HepG2 (cell line): Measurements from ENCODE around the gene OSER1. TPM values are rescaled to one million over a fixed set of nuclear protein-coding genes. Genes with fewer than 3 reads are reported as not detected.

Source experiments
- ATF7-NPFF ChIP-seq: sonication (generic); formaldehyde crosslinking; IDR thresholded peaks from 2 replicates; pipeline ENCODE4 v1.8.1; 2023; ENCODE audit warnings: mild to moderate bottlenecking, low read depth, missing genetic modification reagents, moderate library complexity
- E2F1 ChIP-seq: sonication (generic); formaldehyde crosslinking; IDR thresholded peaks from 2 replicates; pipeline ENCODE4 v1.5.0; 2020; ENCODE audit warnings: missing genetic modification reagents
- HIVEP1 ChIP-seq: sonication (generic); formaldehyde crosslinking; IDR thresholded peaks from 2 replicates; pipeline ENCODE4 v1.4.0; 2020; ENCODE audit warnings: mild to moderate bottlenecking, missing genetic modification reagents
- HOXA3 ChIP-seq: sonication (generic); formaldehyde crosslinking; IDR thresholded peaks from 2 replicates; pipeline ENCODE4 v1.5.0; 2020; ENCODE audit warnings: missing genetic modification reagents
- JDP2 ChIP-seq: sonication (generic); formaldehyde crosslinking; IDR thresholded peaks from 2 replicates; pipeline ENCODE4 v1.8.1; 2022; ENCODE audit warnings: missing genetic modification reagents, borderline replicate concordance
- MED1 ChIP-seq: sonication (generic); formaldehyde crosslinking; IDR thresholded peaks from 2 replicates; pipeline ENCODE4 v1.4.0; 2020; ENCODE audit warnings: missing genetic modification reagents
- NCOA2 ChIP-seq: sonication (generic); formaldehyde crosslinking; IDR thresholded peaks from 2 replicates; pipeline ENCODE4 v1.8.0; 2022; ENCODE audit warnings: inconsistent platforms
- NONO ChIP-seq, 2 experiments: fragments of 450-650 bp in 1 of 2; sonication (generic) in 1 of 2; formaldehyde crosslinking in 1 of 2; IDR thresholded peaks in 1 of 2; conservative IDR thresholded peaks in 1 of 2; 2 replicates each; pipeline versions ENCODE4 v1.6.1 to v1.8.0; 2017 to 2022; ENCODE audit warnings: mild to moderate bottlenecking in 1 of 2, missing genetic modification reagents in 1 of 2, moderate library complexity in 1 of 2
- SP4 ChIP-seq: sonication (generic); formaldehyde crosslinking; IDR thresholded peaks from 2 replicates; pipeline ENCODE4 v1.8.1; 2023; ENCODE audit warnings: mild to moderate bottlenecking, missing genetic modification reagents
- SPEN ChIP-seq: sonication (generic); formaldehyde crosslinking; IDR thresholded peaks from 2 replicates; pipeline ENCODE4 v1.5.1; 2020; ENCODE audit warnings: low read depth, mild to moderate bottlenecking, missing genetic modification reagents
- TOPORS ChIP-seq: sonication (generic); formaldehyde crosslinking; IDR thresholded peaks from 2 replicates; pipeline ENCODE4 v1.8.0; 2023; ENCODE audit warnings: mild to moderate bottlenecking, missing genetic modification reagents
- ZHX1 ChIP-seq: sonication (generic); formaldehyde crosslinking; IDR thresholded peaks from 2 replicates; pipeline ENCODE4 v1.8.1; 2022; ENCODE audit warnings: low read depth, mild to moderate bottlenecking, missing genetic modification reagents
- ZNF101 ChIP-seq: sonication (generic); formaldehyde crosslinking; IDR thresholded peaks from 2 replicates; pipeline ENCODE4 v1.4.0; 2020; ENCODE audit warnings: mild to moderate bottlenecking, low read depth, missing genetic modification reagents, borderline replicate concordance
- ZNF34 ChIP-seq: sonication (generic); formaldehyde crosslinking; IDR thresholded peaks from 2 replicates; pipeline ENCODE4 v1.4.0; 2020; ENCODE audit warnings: mild to moderate bottlenecking, missing genetic modification reagents, borderline replicate concordance
- ZNF446 ChIP-seq: sonication (generic); formaldehyde crosslinking; IDR thresholded peaks from 2 replicates; pipeline ENCODE4 v1.5.0; 2020; ENCODE audit warnings: mild to moderate bottlenecking, missing genetic modification reagents
- ZNF576 ChIP-seq: sonication (generic); formaldehyde crosslinking; IDR thresholded peaks from 2 replicates; pipeline ENCODE4 v1.4.0; 2020; ENCODE audit warnings: mild to moderate bottlenecking, missing genetic modification reagents
- ZSCAN22 ChIP-seq: sonication (generic); formaldehyde crosslinking; IDR thresholded peaks from 2 replicates; pipeline ENCODE4 v1.4.0; 2020; ENCODE audit warnings: mild to moderate bottlenecking, missing genetic modification reagents
- polyA plus RNA-seq, 8 experiments: library from polyadenylated mRNA; depleted of rRNA in 3 of 8; stranded (reverse) in 7 of 8; unstranded in 1 of 8; fragments of >200 nt; fragmentation: Illumina TruSeq in 4 of 8; extraction: Trizol in 4 of 8; gene quantifications; 2 replicates each; pipeline versions ENCODE4 v1.2.1 to v1.2.3, GENCODE V29; 2011 to 2016; ENCODE audit warnings: low read depth in 4 of 8, missing spikeins in 1 of 8, mixed read lengths in 1 of 8; ENCODE audit not compliant: insufficient read depth in 1 of 8
- total RNA-seq, 5 experiments: library from RNA; depleted of rRNA; stranded (reverse); fragments of >200 nt; fragmentation: Illumina TruSeq; extraction: Trizol; gene quantifications; 2 replicates each; pipeline ENCODE4 v1.2.3, GENCODE V29; 2016; ENCODE audit warnings: low read depth in 1 of 5
- TF ChIP-seq, protein P1 (sequence below): sonication (generic); formaldehyde crosslinking; IDR thresholded peaks from 2 replicates; pipeline ENCODE4 v1.9.0; 2021; ENCODE audit warnings: missing genetic modification reagents, borderline replicate concordance
- TF ChIP-seq, protein P2 (sequence below): IDR thresholded peaks from 2 replicates; pipeline ENCODE4 v1.4.0; 2020; ENCODE audit warnings: mild to moderate bottlenecking, missing genetic modification reagents

OSER1 gene
- total and polyA plus RNA-seq, 2 of the 13 experiments (the other 11 are each of a cell fraction or from before 2014, with no cell fraction given), result 71.2 to 71.5 TPM

DNA sequence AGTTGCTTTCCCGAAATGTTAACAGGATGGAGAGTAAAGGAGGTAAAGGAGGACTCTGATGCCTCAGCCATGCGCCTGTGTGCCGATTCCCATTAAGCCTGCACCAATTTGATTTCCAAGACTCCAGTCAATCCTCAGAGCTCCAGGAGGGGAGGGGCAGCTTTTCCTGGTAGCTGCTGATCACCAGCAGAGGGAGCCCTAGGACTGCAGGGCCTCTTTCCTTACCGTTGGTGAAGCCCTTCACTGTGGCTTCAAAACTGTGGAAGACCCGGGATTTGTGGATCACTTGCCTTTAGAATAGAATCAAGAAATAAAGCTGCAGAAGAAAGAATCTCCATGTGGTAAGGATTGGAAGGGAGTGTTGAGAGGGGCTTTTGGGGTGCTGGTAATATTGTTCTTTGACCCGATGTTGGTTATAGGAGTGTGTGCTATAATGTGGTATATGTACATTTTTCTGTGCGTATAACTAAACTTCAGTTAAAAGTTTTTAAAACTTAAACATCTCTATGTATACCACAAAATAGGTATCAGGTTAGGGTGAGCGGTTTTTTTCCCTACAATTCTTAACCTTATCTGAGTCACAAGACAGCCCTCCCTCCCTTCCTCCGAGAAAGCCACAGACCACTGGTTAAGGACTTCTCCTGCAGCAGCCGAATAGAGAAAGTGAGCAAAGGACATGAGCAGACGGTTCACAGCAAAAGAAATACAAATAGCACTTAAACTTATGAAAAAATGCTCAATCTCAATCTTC is 6.9 kb upstream of the OSER1 start (continued):
- TF ChIP-seq MED1 (CRISPR knock-in tag) (0 out of 2 replicates have a peak, but pooled peaks have one; percentile 31), ZNF576 (CRISPR knock-in tag) (no peak), ZNF101 (CRISPR knock-in tag) (no peak), ZSCAN22 (no peak), NCOA2 (CRISPR knock-in tag) (no peak), SP4 (CRISPR knock-in tag) (0 out of 2 replicates have a peak, but pooled peaks have one; percentile 16), E2F1 (CRISPR knock-in tag) (no peak), ZNF446 (CRISPR knock-in tag) (no peak), TOPORS (CRISPR knock-in tag) (peak; percentile 63; the same call in 1 of the 2 replicates), ATF7-NPFF (no peak), SPEN (CRISPR knock-in tag) (peak; percentile 75; the same call in 1 of the 2 replicates), JDP2 (no peak), ZNF34 (CRISPR knock-in tag) (no peak), ZHX1 (no peak), HIVEP1 (no peak), NONO (IDR thresholded peaks at IDR 0.05) (no peak), NONO (CRISPR knock-in tag; conservative IDR thresholded peaks at IDR 0.05) (0 out of 2 replicates have a peak, but pooled peaks have one; percentile 33), HOXA3 (no peak; the same call in 1 of the 2 replicates)
- TF ChIP-seq, protein P1, sequence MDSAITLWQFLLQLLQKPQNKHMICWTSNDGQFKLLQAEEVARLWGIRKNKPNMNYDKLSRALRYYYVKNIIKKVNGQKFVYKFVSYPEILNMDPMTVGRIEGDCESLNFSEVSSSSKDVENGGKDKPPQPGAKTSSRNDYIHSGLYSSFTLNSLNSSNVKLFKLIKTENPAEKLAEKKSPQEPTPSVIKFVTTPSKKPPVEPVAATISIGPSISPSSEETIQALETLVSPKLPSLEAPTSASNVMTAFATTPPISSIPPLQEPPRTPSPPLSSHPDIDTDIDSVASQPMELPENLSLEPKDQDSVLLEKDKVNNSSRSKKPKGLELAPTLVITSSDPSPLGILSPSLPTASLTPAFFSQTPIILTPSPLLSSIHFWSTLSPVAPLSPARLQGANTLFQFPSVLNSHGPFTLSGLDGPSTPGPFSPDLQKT, result no peak
- TF ChIP-seq, protein P2, sequence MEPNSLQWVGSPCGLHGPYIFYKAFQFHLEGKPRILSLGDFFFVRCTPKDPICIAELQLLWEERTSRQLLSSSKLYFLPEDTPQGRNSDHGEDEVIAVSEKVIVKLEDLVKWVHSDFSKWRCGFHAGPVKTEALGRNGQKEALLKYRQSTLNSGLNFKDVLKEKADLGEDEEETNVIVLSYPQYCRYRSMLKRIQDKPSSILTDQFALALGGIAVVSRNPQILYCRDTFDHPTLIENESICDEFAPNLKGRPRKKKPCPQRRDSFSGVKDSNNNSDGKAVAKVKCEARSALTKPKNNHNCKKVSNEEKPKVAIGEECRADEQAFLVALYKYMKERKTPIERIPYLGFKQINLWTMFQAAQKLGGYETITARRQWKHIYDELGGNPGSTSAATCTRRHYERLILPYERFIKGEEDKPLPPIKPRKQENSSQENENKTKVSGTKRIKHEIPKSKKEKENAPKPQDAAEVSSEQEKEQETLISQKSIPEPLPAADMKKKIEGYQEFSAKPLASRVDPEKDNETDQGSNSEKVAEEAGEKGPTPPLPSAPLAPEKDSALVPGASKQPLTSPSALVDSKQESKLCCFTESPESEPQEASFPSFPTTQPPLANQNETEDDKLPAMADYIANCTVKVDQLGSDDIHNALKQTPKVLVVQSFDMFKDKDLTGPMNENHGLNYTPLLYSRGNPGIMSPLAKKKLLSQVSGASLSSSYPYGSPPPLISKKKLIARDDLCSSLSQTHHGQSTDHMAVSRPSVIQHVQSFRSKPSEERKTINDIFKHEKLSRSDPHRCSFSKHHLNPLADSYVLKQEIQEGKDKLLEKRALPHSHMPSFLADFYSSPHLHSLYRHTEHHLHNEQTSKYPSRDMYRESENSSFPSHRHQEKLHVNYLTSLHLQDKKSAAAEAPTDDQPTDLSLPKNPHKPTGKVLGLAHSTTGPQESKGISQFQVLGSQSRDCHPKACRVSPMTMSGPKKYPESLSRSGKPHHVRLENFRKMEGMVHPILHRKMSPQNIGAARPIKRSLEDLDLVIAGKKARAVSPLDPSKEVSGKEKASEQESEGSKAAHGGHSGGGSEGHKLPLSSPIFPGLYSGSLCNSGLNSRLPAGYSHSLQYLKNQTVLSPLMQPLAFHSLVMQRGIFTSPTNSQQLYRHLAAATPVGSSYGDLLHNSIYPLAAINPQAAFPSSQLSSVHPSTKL (CRISPR knock-in tag), result no peak
